ENCODE measurements around the gene PYGM. TPM values are rescaled to one million over a fixed set of nuclear protein-coding genes. Genes with fewer than 3 reads are reported as not detected.
A peak's percentile ranks its signal among the peaks of the same experiment; 100 is the strongest.

Gene PYGM
- total RNA-seq, 3 donors from 2014 or later = 1.3 to 4.5 (median 3.4) TPM

- H3K4me1 ChIP-seq = peaks cover 3 to 29% of the 10 kb centered on the region in 2 donors
- peak overlapping the region; percentile 99 to 100 for H3K27ac ChIP-seq
- peak; percentile 66 to 79 for DNase-seq (ENCODE audit: low spot score in 2 of 2)
- H3K27me3 ChIP-seq = no peaks in the 10 kb centered on the region
- H3K36me3 ChIP-seq = peaks cover 8% of the 10 kb centered on the region
- intact Hi-C loops (cut with DNase I; ENCODE audit: low total_unique reads) = loop anchor here (5.0 kb wide), 1 partner anchor 765 kb away; no protein-coding TSS in a partner anchor
- no peaks in the 10 kb centered on the region for H3K9me3 ChIP-seq
- TF ChIP-seq CTCF (IDR thresholded peaks at IDR 0.05) = no peak
- peak in 1 of 3 donors; percentile 44 for TF ChIP-seq POLR2AphosphoS5 (IDR thresholded peaks at IDR 0.05)
- peak overlapping the region; percentile 97 to 100 (median 98) for H3K4me3 ChIP-seq
Measured at GRCh38 chr11:64777449-64778222, 17.9 kb upstream of the PYGM start.

GRCh38 chr11:64776875-64777274 lies 17.1 kb upstream of the PYGM start:
- peak overlapping the region; percentile 20 to 99 for H3K27ac ChIP-seq
- no peaks in the 10 kb centered on the region for H3K27me3 ChIP-seq
- H3K36me3 ChIP-seq = peaks cover 8% of the 10 kb centered on the region
- H3K4me3 ChIP-seq = peak overlapping the region; percentile 97 to 100 (median 98)
- H3K4me1 ChIP-seq = peaks cover 3 to 29% of the 10 kb centered on the region in 2 donors
- DNase-seq (ENCODE audit: low spot score in 2 of 2) = no peak
- TF ChIP-seq POLR2AphosphoS5 (IDR thresholded peaks at IDR 0.05) = no peak
- no peak for TF ChIP-seq POLR2A (IDR thresholded peaks at IDR 0.05)
- TF ChIP-seq CTCF (IDR thresholded peaks at IDR 0.05) = no peak
- no peaks in the 10 kb centered on the region for H3K9me3 ChIP-seq
- intact Hi-C loops (cut with DNase I; ENCODE audit: low total_unique reads) = loop anchor here (5.0 kb wide), 1 partner anchor 765 kb away; no protein-coding TSS in a partner anchor

- intact Hi-C loops (cut with DNase I; ENCODE audit: low total_unique reads) = loop anchor here (5.0 kb wide), 1 partner anchor 766 kb away; no protein-coding TSS in a partner anchor
- TF ChIP-seq POLR2AphosphoS5 (IDR thresholded peaks at IDR 0.05) (no peak), CTCF (IDR thresholded peaks at IDR 0.05) (no peak), POLR2A (IDR thresholded peaks at IDR 0.05) (no peak)
- Histone ChIP-seq H3K36me3 (peaks cover 8% of the 10 kb centered on the region), H3K4me3 (peak overlapping the region; percentile 97 to 100 (median 98)), H3K4me1 (peaks cover 3 to 29% of the 10 kb centered on the region in 2 donors), H3K27me3 (no peaks in the 10 kb centered on the region), H3K27ac (peak overlapping the region in 1 of 2 donors; percentile 99), H3K9me3 (no peaks in the 10 kb centered on the region)
- DNase-seq (ENCODE audit: low spot score in 2 of 2) = no peak
Measured at GRCh38 chr11:64776425-64776824, 16.7 kb upstream of the PYGM start.

GRCh38 chr11:64774144-64774543 lies 14.4 kb upstream of the PYGM start:
- TF ChIP-seq POLR2AphosphoS5 (IDR thresholded peaks at IDR 0.05) (no peak), CTCF (IDR thresholded peaks at IDR 0.05) (no peak), POLR2A (IDR thresholded peaks at IDR 0.05) (no peak)
- H3K27ac ChIP-seq = no peak overlapping the region
- H3K27me3 ChIP-seq = no peaks in the 10 kb centered on the region
- peaks cover 3 to 29% of the 10 kb centered on the region in 2 donors for H3K4me1 ChIP-seq
- peaks cover 20% of the 10 kb centered on the region for H3K36me3 ChIP-seq
- no peaks in the 10 kb centered on the region for H3K9me3 ChIP-seq
- no peak for DNase-seq (ENCODE audit: low spot score in 2 of 2)
- intact Hi-C loops (cut with DNase I; ENCODE audit: low total_unique reads) = no loop called here
- no peak overlapping the region for H3K4me3 ChIP-seq
